Measurements from ENCODE around the gene ATF1.
"Not testable (repeated sequence)": the region's sequence is repeated elsewhere in the genome, so short reads cannot be mapped to it uniquely, and the experiment has no call there.

Gene ATF1

GRCh38 chr12:50859621-50860310 is 95.9 kb downstream of the ATF1 start:
- no peak for DNase-seq (ENCODE audit: low spot score)

GRCh38 chr12:50862316-50862715 is 98.4 kb downstream of the ATF1 start:
- no peak for DNase-seq (ENCODE audit: low spot score)

GRCh38 chr12:50865266-50865665 is 101.4 kb downstream of the ATF1 start:
- no peak for DNase-seq (ENCODE audit: low spot score)

GRCh38 chr12:50868881-50869280 is 105.0 kb downstream of the ATF1 start:
- not testable (repeated sequence) for DNase-seq (ENCODE audit: low spot score)
